Stimulated activated naive B cell treated with anti-CD40 and anti-IgM and Interleukin-4, amounts not matched to agents 10 μg/mL and 1 μg/mL and 100 μg/mL, for 72 hours (primary cell): Measurements from ENCODE around the gene CTBP2.

Experiments used
- ATAC-seq, 2 donors: fragments of 150-1000 bp; cut with Tn5 transposase; replicated peaks; 2 replicates each; pipeline ENCODE4 v1.10.0; 2021; ENCODE audit warnings: moderate library complexity in 1 of 2
- DNase-seq: peaks from one replicate; pipeline ENCODE4 v3.0.0; 2021
- H3K27ac Mint-ChIP-seq: one replicate; pipeline ENCODE4 v1.8.0; 2022; ENCODE audit warnings: mild to moderate bottlenecking, mixed read lengths
- H3K27me3 Mint-ChIP-seq, 2 donors: one replicate each; pipeline ENCODE4 v1.8.0; 2022; ENCODE audit warnings: mixed read lengths in 2 of 2
- H3K36me3 Mint-ChIP-seq, 2 donors: one replicate each; pipeline ENCODE4 v1.8.0; 2022; ENCODE audit warnings: mixed read lengths in 2 of 2, mild to moderate bottlenecking in 1 of 2
- H3K4me1 Mint-ChIP-seq, 2 donors: one replicate each; pipeline ENCODE4 v1.8.0; 2022; ENCODE audit warnings: mixed read lengths in 2 of 2, mild to moderate bottlenecking in 1 of 2
- H3K4me3 Mint-ChIP-seq, 2 donors: one replicate each; pipeline ENCODE4 v1.8.0; 2022; ENCODE audit warnings: mild to moderate bottlenecking in 2 of 2, mixed read lengths in 2 of 2, moderate library complexity in 1 of 2
- H3K9me3 Mint-ChIP-seq, 2 donors: one replicate each; pipeline ENCODE4 v1.8.0; 2022; ENCODE audit warnings: mixed read lengths in 2 of 2, mild to moderate bottlenecking in 1 of 2

CTBP2 gene

GRCh38 chr10:125107965-125108580 lies 52.3 kb downstream of the CTBP2 start:
- Mint-ChIP-seq H3K36me3 (no peaks in the 10 kb centered on the region), H3K27me3 (peaks cover 17 to 36% of the 10 kb centered on the region in 2 donors), H3K9me3 (peaks cover 5 to 10% of the 10 kb centered on the region in 2 donors), H3K4me1 (no peaks in the 10 kb centered on the region), H3K27ac (no peak overlapping the region), H3K4me3 (no peak overlapping the region)
- DNase-seq: no peak
- no peak for ATAC-seq

GRCh38 chr10:125107166-125107949 lies 53.0 kb downstream of the CTBP2 start:
- Mint-ChIP-seq H3K4me1 (no peaks in the 10 kb centered on the region), H3K36me3 (no peaks in the 10 kb centered on the region), H3K27ac (no peak overlapping the region), H3K4me3 (no peak overlapping the region), H3K27me3 (peaks cover 18 to 37% of the 10 kb centered on the region in 2 donors), H3K9me3 (peaks cover 5 to 10% of the 10 kb centered on the region in 2 donors)
- ATAC-seq: no peak
- no peak for DNase-seq

GRCh38 chr10:125106586-125106985 lies 53.8 kb downstream of the CTBP2 start:
- ATAC-seq: no peak
- Mint-ChIP-seq H3K27me3 (peaks cover 21 to 36% of the 10 kb centered on the region in 2 donors), H3K4me3 (no peak overlapping the region), H3K9me3 (peaks cover 5 to 10% of the 10 kb centered on the region in 2 donors), H3K27ac (no peak overlapping the region), H3K4me1 (no peaks in the 10 kb centered on the region), H3K36me3 (no peaks in the 10 kb centered on the region)
- DNase-seq: no peak

- peaks cover 22 to 28% of the 10 kb centered on the region in 2 donors for H3K27me3 Mint-ChIP-seq
- H3K27ac Mint-ChIP-seq: no peak overlapping the region
- H3K9me3 Mint-ChIP-seq: peaks cover 5 to 10% of the 10 kb centered on the region in 2 donors
- DNase-seq: no peak
- H3K4me1 Mint-ChIP-seq: no peaks in the 10 kb centered on the region
- no peaks in the 10 kb centered on the region for H3K36me3 Mint-ChIP-seq
- ATAC-seq: no peak
- no peak overlapping the region for H3K4me3 Mint-ChIP-seq
Measured at GRCh38 chr10:125105706-125106255, 54.6 kb downstream of the CTBP2 start.

- no peaks in the 10 kb centered on the region for H3K36me3 Mint-ChIP-seq
- H3K4me3 Mint-ChIP-seq: no peak overlapping the region
- no peak for DNase-seq
- H3K27me3 Mint-ChIP-seq: peaks cover 22 to 28% of the 10 kb centered on the region in 2 donors
- H3K4me1 Mint-ChIP-seq: no peaks in the 10 kb centered on the region
- H3K27ac Mint-ChIP-seq: no peak overlapping the region
- H3K9me3 Mint-ChIP-seq: peaks cover 5 to 10% of the 10 kb centered on the region in 2 donors
- ATAC-seq: no peak
Measured at GRCh38 chr10:125105155-125105554, 55.2 kb downstream of the CTBP2 start.

- no peak overlapping the region for H3K4me3 Mint-ChIP-seq
- DNase-seq: no peak
- no peak overlapping the region for H3K27ac Mint-ChIP-seq
- H3K36me3 Mint-ChIP-seq: no peaks in the 10 kb centered on the region
- peaks cover 26 to 34% of the 10 kb centered on the region in 2 donors for H3K27me3 Mint-ChIP-seq
- H3K4me1 Mint-ChIP-seq: no peaks in the 10 kb centered on the region
- H3K9me3 Mint-ChIP-seq: peaks cover 5 to 10% of the 10 kb centered on the region in 2 donors
- ATAC-seq: no peak
Measured at GRCh38 chr10:125104559-125104958, 55.8 kb downstream of the CTBP2 start.

GRCh38 chr10:125103924-125104323 lies 56.4 kb downstream of the CTBP2 start:
- Mint-ChIP-seq H3K27ac (no peak overlapping the region), H3K4me1 (no peaks in the 10 kb centered on the region), H3K36me3 (no peaks in the 10 kb centered on the region), H3K9me3 (peaks cover 5 to 10% of the 10 kb centered on the region in 2 donors), H3K4me3 (no peak overlapping the region), H3K27me3 (peaks cover 29 to 40% of the 10 kb centered on the region in 2 donors)
- DNase-seq: no peak
- ATAC-seq: no peak

- Mint-ChIP-seq H3K4me3 (no peak overlapping the region), H3K36me3 (no peaks in the 10 kb centered on the region), H3K4me1 (no peaks in the 10 kb centered on the region), H3K27me3 (peaks cover 33 to 45% of the 10 kb centered on the region in 2 donors), H3K9me3 (peaks cover 5 to 10% of the 10 kb centered on the region in 2 donors), H3K27ac (no peak overlapping the region)
- DNase-seq (no peak), ATAC-seq (no peak)
Measured at GRCh38 chr10:125103466-125103865, 56.9 kb downstream of the CTBP2 start.

- ATAC-seq (no peak), DNase-seq (no peak)
- Mint-ChIP-seq H3K4me1 (no peaks in the 10 kb centered on the region), H3K9me3 (peaks cover 2 to 8% of the 10 kb centered on the region in 2 donors), H3K27ac (no peak overlapping the region), H3K4me3 (no peak overlapping the region), H3K27me3 (peaks cover 35 to 51% of the 10 kb centered on the region in 2 donors), H3K36me3 (no peaks in the 10 kb centered on the region)
Measured at GRCh38 chr10:125102821-125103220, 57.5 kb downstream of the CTBP2 start.

- H3K27ac Mint-ChIP-seq: no peak overlapping the region
- no peaks in the 10 kb centered on the region for H3K36me3 Mint-ChIP-seq
- peaks cover 34 to 57% of the 10 kb centered on the region in 2 donors for H3K27me3 Mint-ChIP-seq
- peaks cover 0 to 2% of the 10 kb centered on the region in 2 donors for H3K9me3 Mint-ChIP-seq
- no peak overlapping the region for H3K4me3 Mint-ChIP-seq
- no peak for ATAC-seq
- no peak for DNase-seq
- H3K4me1 Mint-ChIP-seq: no peaks in the 10 kb centered on the region
Measured at GRCh38 chr10:125102246-125102645, 58.1 kb downstream of the CTBP2 start.

- DNase-seq (no peak), ATAC-seq (no peak)
- H3K36me3 Mint-ChIP-seq: no peaks in the 10 kb centered on the region
- peaks cover 36 to 55% of the 10 kb centered on the region in 2 donors for H3K27me3 Mint-ChIP-seq
- no peak overlapping the region for H3K4me3 Mint-ChIP-seq
- H3K27ac Mint-ChIP-seq: no peak overlapping the region
- H3K4me1 Mint-ChIP-seq: no peaks in the 10 kb centered on the region
- H3K9me3 Mint-ChIP-seq: no peaks in the 10 kb centered on the region
Measured at GRCh38 chr10:125101581-125101980, 58.8 kb downstream of the CTBP2 start.

- H3K9me3 Mint-ChIP-seq: no peaks in the 10 kb centered on the region
Measured at GRCh38 chr10:125101049-125101448, 59.3 kb downstream of the CTBP2 start.

GRCh38 chr10:125097409-125098070 lies 62.8 kb downstream of the CTBP2 start:
- H3K4me3 Mint-ChIP-seq: no peak overlapping the region
- no peaks in the 10 kb centered on the region for H3K36me3 Mint-ChIP-seq
- DNase-seq (no peak), ATAC-seq (no peak)
- H3K27ac Mint-ChIP-seq: no peak overlapping the region
- no peaks in the 10 kb centered on the region for H3K9me3 Mint-ChIP-seq
- peaks cover 27 to 39% of the 10 kb centered on the region in 2 donors for H3K27me3 Mint-ChIP-seq
- H3K4me1 Mint-ChIP-seq: peaks cover 0 to 1% of the 10 kb centered on the region in 2 donors

More at GRCh38 chr10:125101049-125101448, 59.3 kb downstream of the CTBP2 start:
- ATAC-seq: no peak
- Mint-ChIP-seq H3K27ac (no peak overlapping the region), H3K4me1 (no peaks in the 10 kb centered on the region), H3K36me3 (no peaks in the 10 kb centered on the region), H3K27me3 (peaks cover 36 to 50% of the 10 kb centered on the region in 2 donors), H3K4me3 (no peak overlapping the region)
- no peak for DNase-seq

- ATAC-seq: no peak
- no peaks in the 10 kb centered on the region for H3K36me3 Mint-ChIP-seq
- H3K4me3 Mint-ChIP-seq: no peak overlapping the region
- H3K27me3 Mint-ChIP-seq: peaks cover 31 to 39% of the 10 kb centered on the region in 2 donors
- H3K27ac Mint-ChIP-seq: no peak overlapping the region
- no peak for DNase-seq
- H3K4me1 Mint-ChIP-seq: peaks cover 0 to 1% of the 10 kb centered on the region in 2 donors
- no peaks in the 10 kb centered on the region for H3K9me3 Mint-ChIP-seq
Measured at GRCh38 chr10:125096975-125097374, 63.4 kb downstream of the CTBP2 start.
